HepG2 (cell line): ENCODE measurements around the gene TIAM2.

Experiments used
- CTCF ChIP-seq: sonication (generic); formaldehyde crosslinking; IDR thresholded peaks from 2 replicates; pipeline ENCODE4 v1.5.0; 2020; ENCODE audit warnings: mild to moderate bottlenecking, missing genetic modification reagents, moderate library complexity
- EZH2 ChIP-seq: conservative IDR thresholded peaks from 2 replicates; pipeline ENCODE4 v1.6.1; 2012; ENCODE audit warnings: mild to moderate bottlenecking, low read depth, low read length, moderate library complexity
- HMG20A ChIP-seq: IDR thresholded peaks from 2 replicates; pipeline ENCODE4 v1.6.1; 2016; ENCODE audit warnings: borderline replicate concordance
- MYC ChIP-seq: sonication (generic); formaldehyde crosslinking; IDR thresholded peaks from 2 replicates; pipeline ENCODE4 v1.9.0; 2021; ENCODE audit warnings: missing genetic modification reagents, borderline replicate concordance
- NFE2 ChIP-seq: sonication (generic); formaldehyde crosslinking; IDR thresholded peaks from 2 replicates; pipeline ENCODE4 v1.4.0; 2020; ENCODE audit warnings: missing genetic modification reagents
- SKI ChIP-seq: fragments of 450-650 bp; IDR thresholded peaks from one replicate; pipeline ENCODE4 v1.6.1; 2018; ENCODE audit warnings: mild to moderate bottlenecking; ENCODE audit not compliant: partially characterized antibody
- SRF ChIP-seq: IDR thresholded peaks from 2 replicates; pipeline ENCODE4 v1.6.1; 2011; ENCODE audit warnings: mild to moderate bottlenecking, low read depth, low read length, moderate library complexity
- TFAP4 ChIP-seq: sonication (generic); IDR thresholded peaks from 2 replicates; pipeline ENCODE4 v1.6.1; 2016; ENCODE audit warnings: low read depth, borderline replicate concordance
- ZFAT ChIP-seq: sonication (generic); formaldehyde crosslinking; conservative IDR thresholded peaks from 2 replicates; pipeline ENCODE4 v1.8.1; 2023; ENCODE audit warnings: missing genetic modification reagents, inconsistent platforms
- ZNF598 ChIP-seq: sonication (generic); formaldehyde crosslinking; IDR thresholded peaks from 2 replicates; pipeline ENCODE4 v1.5.1; 2020; ENCODE audit warnings: mild to moderate bottlenecking, missing genetic modification reagents, borderline replicate concordance

GRCh38 chr6:155246825-155247224 lies 251.7 kb downstream of the TIAM2 start:
- TF ChIP-seq TFAP4 (no peak), ZNF598 (CRISPR knock-in tag) (no peak), MYC (CRISPR knock-in tag) (no peak), HMG20A (CRISPR knock-in tag) (no peak), CTCF (CRISPR knock-in tag) (no peak), EZH2 (no peak), NFE2 (no peak), SKI (no peak), ZFAT (CRISPR knock-in tag) (no peak), SRF (no peak)
